ENCODE data around the gene RRP1B.

DNA sequence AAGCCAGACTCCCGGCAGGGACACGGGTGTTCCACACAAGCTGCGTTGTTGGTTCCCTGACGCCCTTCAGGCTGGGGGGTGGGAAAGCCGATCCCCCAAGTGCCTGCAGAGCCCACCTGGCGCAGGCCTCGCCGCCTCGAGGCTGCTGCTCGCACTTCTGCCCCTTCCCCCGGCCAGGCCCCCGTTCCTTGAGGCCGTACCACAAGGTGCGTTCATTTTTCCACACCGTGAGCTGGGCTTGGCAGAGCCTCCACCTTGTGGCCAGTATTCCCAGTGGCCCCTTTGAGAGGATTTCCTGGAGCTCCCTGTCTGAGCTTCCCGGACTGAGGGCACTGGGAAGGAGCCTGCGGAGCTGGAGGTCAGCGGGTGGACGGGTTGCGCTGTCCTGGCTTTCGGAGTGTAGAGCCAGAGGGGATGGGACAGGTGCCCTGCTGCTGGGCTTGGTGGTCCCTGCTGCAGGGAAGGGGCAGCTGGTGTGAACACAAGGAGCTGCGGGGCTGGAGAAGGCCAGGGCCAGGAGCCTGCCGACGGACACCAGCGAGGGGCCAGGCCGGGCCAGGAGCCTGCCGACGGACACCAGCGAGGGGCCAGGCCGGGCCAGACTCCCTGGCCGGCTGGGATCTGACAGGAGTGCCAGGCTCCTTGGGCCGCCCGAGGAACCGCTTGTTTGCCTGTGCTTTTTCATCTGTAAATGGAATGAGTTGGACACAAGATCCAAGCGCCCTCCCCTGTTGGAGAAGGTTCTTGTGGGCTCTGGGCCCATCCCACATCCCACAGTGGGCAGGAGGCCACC lies 78.0 kb downstream of the RRP1B start:
- no peak for TF ChIP-seq POLR2A (IDR thresholded peaks at IDR 0.05)
- TF ChIP-seq CTCF (IDR thresholded peaks at IDR 0.05): no peak
